NCI-H226 (cell line): Measurements from ENCODE around the gene MCM3AP.
"Not testable (repeated sequence)": the region's sequence is repeated elsewhere in the genome, so short reads cannot be mapped to it uniquely, and the experiment has no call there.

ENCODE experiments used
- DNase-seq: peaks from one replicate; pipeline ENCODE4 v3.0.0-alpha.2; 2015

MCM3AP gene

GRCh38 chr21:46239817-46240325 lies 45.5 kb downstream of the MCM3AP start:
- DNase-seq: no peak

DNA sequence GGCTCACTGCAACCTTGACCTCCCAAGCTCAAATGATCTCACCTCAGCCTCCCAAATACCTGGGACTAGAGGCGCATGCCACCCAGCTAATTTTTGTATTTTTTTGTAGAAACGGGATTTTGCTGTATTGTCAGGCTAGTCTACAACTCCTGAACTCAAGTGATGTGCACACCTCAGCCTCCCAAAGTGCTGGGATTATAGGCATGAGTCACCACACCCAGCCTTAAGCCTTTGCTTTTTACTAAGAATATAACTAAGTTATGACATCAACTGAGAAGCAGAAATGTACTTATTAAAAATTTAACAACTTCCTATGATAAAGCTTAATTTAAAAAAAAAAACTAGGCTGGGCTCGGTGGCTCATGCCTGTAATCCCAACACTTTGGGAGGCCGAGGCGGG lies 47.9 kb downstream of the MCM3AP start:
- DNase-seq: no peak

DNA sequence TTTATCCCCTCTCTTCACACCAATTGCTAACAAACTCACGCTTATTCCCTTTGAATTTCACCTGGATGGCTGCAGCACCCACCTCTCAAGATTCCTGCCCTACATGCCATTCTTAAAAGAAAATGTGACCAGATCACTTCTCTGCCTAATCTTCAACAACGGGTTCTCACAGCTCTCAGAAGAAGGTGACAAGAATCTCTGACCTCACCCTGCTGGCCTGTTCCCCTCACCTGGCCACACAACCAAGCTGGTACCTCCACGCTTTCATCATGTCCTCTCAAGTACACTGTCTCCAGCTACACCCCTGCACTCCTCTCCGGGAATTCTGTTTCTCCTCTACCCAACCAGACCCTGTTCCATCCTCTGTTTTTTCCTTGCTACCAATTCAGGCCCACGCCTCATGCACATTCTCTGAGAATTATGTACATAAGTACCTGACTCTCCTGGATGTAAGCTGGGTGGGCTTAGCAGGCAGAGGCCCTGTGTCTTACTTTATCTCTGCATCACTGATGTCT lies 50.9 kb downstream of the MCM3AP start:
- DNase-seq: no peak

- DNase-seq: no peak
Measured at GRCh38 chr21:46229923-46230260, 55.5 kb downstream of the MCM3AP start.

DNA sequence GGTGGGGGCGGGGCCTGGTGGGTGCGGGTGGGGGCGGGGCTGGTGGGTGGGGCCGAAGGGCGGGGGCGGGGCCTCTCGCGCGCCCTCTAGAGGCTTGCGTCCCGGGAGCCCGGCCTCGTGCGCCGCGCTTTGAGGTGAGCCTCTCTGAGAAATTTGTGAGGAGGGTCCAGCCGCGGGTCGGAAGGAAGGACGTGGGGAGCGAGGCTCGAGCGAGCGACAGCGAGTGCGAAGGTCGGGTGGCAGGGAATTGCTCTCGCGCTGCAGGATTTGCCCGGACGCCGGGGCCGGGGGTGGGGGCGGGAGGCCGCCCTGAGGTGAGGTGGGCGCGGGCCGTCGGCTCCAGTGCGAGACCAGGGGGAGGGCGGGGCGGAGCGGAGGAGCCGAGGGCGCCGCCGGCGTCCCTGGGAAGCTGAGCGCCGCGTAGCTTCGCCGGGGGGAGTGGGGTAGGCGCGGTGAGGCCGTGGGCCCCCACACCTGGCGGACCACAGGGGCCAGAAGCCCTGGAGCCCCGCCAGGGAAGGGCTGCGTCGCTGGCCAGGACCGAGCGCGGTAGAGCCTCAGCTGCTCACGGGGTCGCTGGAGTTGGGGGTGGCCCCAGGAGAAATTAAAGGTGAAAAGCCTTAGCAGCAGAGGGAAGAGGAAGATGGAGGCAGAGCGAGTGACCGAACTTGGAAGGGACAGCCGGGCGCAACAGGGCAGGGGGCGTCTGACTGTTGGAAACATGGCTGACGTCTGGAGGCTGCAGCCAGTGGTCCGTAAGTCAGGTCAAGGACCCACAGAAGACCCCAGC lies 56.1 kb downstream of the MCM3AP start:
- DNase-seq: no peak

DNA sequence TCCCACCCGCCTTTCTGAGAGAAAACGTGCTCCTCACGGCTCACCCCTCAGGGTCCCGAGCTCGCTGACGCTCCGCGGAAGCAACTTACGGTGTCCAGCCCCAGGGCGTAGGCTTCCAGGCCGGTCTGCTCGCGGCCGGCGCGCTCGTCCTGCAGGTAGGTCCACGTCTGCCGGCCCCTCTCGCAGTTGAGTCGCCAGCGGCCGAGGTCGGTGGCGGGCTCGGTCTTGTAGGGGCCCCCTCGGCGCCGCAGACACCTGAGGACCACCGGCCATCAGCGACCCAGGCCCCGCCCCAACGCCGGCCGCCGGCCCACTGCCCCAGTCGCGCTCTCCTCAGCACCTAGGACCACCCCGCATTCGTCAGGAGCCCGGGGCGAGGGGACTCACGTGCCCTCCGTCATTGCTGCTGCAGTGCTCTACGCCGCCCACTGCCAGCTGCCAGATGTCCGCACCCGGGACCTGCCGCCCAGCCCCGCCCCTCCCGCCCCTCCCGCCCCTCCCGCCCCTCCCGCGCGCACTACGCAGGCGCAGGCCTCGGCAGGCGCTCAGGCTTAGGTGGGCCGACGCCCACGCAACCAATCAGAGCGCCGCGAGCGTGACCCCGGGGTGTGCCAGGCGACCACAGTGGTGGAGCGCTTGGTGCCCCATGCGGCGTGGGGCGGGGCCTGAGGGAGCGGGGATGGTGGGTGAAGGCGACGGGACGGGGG lies 56.9 kb downstream of the MCM3AP start, which contains the start of gene LSS:
LSS (minus strand) TSS at position 430 of the 707 bp plus-strand sequence; CDS start at position 401, 29 bp downstream.
- DNase-seq: peak; percentile 95

DNA sequence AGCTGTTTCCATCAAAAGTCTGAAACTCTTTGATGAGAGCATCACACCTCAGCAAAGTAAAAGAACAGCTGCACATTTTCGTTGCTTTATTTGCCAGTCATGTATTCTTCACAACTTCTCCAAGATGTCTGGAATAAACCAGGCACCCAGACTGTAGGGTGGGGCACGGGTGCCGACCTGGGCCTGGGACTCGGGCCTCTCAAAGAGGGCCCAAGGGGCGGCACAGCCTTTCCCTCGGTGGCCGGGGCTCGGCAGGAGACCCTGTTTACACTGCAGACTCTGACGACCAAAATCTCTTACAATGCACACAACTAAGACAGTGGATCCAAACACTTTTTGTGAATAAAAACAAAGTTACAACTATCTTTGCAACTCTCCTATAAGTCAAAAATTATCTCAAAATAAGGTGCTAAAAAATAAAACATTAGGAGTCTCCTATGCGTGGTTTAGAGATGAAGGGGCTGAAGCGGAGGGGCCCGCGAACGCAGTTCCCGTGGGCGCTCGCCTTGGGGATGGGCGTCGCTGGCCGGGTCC lies 57.5 kb downstream of the MCM3AP start:
- DNase-seq: no peak

GRCh38 chr21:46226920-46227599 lies 58.4 kb downstream of the MCM3AP start:
- peak; percentile 54 for DNase-seq

- no peak for DNase-seq
Measured at GRCh38 chr21:46226146-46226545, 59.3 kb downstream of the MCM3AP start.

GRCh38 chr21:46223661-46224060 lies 61.8 kb downstream of the MCM3AP start:
- DNase-seq: not testable (repeated sequence)

GRCh38 chr21:46223217-46223616 lies 62.2 kb downstream of the MCM3AP start:
- DNase-seq: no peak

- DNase-seq: no peak
Measured at GRCh38 chr21:46222436-46223116, 62.8 kb downstream of the MCM3AP start.

DNA sequence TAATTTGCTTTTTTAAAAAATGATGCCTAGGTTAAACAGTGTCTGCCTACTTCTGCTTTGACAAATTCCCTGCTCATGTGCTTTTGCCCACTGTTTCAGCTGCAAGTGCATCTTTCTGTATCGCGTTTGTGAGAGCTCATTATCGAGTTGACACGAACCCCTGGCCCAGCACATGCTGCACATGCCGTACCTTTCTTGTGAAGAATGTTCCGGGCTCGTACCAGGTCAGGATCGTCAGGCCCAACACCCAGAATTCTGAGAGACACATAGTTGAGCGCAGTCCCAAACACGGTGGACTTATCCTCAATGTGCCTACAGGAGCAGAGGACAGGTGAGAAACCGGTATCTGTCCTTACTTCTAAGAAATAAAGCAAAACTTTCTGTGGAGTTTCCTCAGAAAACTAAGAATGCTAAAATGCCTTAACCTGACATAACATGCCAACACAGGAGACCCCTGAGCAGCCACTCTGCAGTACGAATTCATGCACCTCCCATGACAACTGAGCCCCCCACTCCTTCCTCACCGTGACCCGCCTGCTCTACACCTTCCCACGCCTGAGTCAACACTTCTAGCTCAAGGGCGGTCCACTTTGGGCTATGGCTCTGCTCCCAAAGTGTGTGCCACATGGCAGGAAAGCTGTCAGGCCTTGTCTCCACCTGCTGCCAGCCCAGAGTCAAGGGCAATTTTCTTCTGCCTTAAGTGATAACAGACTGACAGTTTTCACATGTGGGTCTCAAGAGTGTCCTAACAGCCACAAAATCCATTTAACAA lies 63.6 kb downstream of the MCM3AP start:
- DNase-seq: no peak

DNA sequence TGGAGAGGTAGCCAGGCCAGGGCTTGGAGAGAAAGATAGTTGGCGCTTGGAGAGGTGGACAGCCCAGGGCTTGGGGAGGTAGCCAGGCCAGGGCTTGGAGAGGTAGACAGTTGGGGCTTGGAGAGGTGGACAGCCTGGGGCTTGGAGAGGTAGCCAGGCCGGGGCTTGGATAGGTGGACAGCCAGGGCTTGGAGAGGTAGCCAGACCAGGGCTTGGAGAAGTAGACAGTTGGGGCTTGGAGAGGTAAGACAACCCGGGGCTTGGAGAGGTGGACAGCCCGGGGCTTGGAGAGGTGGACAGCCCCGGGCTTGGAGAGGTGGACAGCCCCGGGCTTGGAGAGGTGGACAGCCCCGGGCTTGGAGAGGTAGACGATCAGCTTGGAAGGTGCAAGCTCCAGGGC lies 64.6 kb downstream of the MCM3AP start:
- no peak for DNase-seq

DNA sequence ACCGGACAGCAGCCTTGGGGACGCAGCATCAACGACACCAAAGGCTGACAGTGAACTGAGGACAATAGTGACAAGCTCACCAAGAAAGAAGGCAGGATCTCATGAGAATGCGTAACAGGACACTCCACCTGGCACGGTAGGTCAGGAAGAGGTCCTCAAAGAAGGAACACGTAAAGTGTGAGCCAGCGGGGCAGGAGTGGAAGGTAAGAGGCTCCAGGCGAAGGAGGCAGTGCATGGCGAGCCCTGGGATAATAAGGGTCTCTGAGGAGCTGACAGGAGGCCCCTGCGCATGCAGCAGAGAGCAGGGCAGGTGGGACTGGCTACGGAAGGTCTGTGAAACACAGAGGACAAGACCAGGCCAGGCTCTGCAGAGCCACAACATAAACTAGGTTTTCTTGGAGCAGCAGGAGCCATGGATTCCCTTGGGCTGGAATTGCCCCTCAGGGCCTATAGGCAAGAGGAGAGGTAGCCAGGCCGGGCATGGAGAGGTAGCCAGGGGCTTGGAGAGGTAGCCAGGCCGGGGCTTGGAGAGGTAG lies 65.1 kb downstream of the MCM3AP start:
- no peak for DNase-seq

GRCh38 chr21:46219591-46220239 lies 65.7 kb downstream of the MCM3AP start:
- DNase-seq: no peak

GRCh38 chr21:46218906-46219590 lies 66.4 kb downstream of the MCM3AP start:
- no peak for DNase-seq

DNA sequence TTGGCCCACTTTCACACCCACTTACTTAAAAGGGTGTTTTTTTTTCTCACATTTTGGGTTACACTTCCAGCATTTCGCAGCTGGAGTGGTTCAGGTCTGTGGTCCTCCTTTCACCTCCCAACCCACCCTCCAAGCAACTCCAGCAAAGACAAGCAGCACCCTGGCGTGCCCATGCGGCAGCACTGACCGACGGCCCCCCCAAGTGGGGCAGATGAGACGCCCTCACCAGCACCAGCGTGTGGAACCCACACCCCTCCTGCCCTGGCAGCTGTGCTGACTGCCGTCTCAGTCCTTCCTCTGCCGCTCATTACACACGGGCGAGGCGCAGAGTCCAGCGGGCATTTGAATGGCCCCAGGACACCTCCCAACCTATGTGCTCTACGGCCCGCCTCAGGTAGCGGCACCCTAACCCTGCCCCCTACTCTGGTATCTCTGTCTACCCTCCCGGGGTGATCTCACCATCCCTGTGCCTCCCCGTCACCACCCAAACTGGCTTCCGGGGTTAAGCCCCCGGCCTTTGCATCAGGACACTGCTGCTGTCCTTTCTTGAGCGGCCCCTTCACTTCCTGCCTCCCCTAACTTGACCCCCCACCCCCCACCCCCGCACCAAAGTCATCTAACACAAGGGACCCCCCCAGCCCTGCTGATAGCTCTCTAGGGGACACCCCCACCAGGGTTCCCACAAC lies 67.8 kb downstream of the MCM3AP start:
- no peak for DNase-seq

DNA sequence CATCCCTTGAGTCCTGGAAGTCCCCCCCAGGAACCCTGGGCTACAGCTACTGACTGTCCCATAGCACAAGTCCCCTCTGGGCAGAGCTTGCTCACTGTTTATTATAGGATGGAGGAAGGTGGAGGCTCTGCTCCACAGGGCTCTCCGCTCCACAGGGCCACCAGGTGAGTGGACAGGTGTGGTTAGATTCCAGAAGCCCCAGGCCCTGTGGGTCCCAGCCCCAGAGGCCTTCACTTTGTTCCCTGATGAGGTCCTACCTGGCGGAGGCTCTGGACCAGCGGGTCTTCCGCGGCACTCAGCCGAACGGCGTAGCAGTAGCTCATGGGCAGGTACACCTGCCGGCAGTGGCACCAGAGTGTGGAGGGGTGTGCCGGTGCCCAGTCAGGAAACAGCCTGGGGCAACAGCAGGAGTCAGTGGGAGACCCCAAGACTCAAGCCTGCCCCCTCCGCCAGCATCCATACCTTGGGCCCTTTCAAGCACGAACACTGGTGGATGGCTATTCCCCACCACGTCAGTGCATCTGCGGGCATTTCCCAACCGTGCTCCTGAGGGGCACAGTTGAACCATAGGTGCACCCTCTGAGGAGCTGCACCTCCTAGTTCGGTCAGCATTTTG lies 69.2 kb downstream of the MCM3AP start:
- DNase-seq: no peak
